Measurements from ENCODE around the gene AGBL4.
A peak's percentile ranks its signal among the peaks of the same experiment; 100 is the strongest.
"Not testable (repeated sequence)": the region's sequence is repeated elsewhere in the genome, so short reads cannot be mapped to it uniquely, and the experiment has no call there.

Gene AGBL4

DNA sequence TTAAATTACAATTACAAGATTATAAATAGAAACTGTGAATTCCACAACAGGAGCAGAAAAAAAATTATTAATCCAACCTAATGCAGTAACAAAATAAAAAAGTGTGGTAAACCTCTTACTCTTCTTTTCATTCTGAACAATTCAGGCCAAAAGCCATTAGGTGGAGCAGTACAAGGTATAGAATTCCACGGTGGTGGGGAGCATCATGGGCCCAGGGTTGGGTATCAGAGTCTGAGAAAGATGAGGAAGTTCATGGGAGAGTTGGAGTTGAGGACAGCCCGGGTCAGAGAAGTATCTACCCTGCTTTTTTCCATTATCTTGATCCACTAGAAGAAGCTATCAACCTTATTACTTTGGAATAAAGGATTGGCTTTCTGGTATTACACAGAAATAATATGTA, 586.9 kb downstream of the AGBL4 start:
- FAIRE-seq, result no peak
- DNase-seq (ENCODE audit: low spot score), result no peak

DNA sequence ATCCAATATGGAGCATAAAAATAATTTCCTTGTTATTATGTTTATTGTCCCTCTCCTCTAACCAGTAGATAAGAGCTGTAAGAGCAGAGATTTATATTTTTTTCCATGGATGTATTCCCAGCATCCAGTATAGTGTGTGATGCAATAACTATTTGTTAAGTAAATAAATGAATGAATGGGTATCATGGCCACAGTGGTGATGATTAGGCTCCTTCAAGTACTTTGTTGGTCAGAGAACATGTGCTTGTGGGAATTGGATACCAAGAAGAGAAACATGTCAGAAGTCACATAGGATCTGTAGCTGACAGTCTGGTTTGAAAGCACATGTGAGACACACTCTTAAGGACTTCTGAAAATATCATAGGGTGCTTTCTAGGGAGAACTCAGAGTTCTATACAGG, 588.5 kb downstream of the AGBL4 start:
- DNase-seq (ENCODE audit: low spot score) (no peak), FAIRE-seq (no peak)

DNA sequence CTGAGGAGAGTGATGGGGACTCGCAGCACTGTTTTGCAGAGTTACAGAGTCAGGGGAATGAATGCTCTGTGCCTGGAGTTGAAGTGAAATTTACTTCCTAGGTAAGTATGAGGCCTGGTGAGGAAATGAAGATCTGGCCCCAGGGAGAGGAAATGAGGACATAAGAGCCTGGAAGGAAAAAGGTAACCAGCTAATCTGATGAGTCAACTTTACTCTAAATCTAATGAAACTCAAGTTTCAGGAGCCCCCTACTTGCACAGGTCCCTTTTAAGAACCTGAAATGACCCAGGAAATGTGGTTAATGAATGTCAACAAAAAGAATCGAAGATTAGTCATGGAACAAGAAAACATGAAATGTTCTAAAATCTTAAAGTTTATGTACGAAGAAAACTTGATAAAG, 599.0 kb downstream of the AGBL4 start:
- FAIRE-seq (no peak), DNase-seq (ENCODE audit: low spot score) (peak; percentile 3)

DNA sequence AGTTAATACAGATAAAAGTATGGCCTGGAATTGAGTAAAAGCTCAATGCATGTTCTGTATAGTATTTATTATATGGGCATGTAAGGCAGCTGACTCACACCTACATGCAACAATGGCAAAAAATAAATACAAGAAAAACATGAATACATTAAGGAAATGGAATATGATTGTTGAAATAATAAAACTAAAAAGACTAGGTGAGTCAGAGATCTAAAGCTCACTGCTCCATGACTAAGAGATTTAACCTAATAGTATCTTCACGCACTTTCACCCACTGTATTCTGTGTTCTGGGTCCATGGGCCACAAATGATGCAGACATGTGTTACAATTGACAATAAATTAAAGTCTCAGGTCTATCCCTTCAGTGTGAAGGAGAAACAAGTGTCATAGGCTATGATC, 607.0 kb downstream of the AGBL4 start:
- DNase-seq (ENCODE audit: low spot score), result no peak

DNA sequence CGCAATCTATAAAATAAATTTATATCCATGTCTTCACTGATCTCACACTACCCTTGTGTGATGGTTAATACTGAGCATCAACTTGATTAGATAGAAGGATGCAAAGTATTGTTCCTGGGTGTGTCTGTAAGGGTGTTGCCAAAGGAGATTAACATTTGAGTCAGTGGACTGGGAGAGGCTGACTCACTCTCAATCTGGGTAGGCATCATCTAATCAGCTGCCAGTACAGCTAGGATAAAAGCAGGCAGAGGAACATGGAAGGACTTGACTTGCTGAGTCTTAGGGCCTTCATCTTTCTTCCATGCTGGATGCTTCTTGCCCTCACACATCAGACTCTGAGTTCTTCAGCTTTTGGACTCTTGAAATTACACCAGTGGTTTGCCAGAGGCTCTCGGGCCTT, 615.4 kb downstream of the AGBL4 start:
- DNase-seq (ENCODE audit: low spot score) (no peak), FAIRE-seq (no peak)

More for the DNA sequence above, 607.0 kb downstream of the AGBL4 start:
- no peak for FAIRE-seq

DNA sequence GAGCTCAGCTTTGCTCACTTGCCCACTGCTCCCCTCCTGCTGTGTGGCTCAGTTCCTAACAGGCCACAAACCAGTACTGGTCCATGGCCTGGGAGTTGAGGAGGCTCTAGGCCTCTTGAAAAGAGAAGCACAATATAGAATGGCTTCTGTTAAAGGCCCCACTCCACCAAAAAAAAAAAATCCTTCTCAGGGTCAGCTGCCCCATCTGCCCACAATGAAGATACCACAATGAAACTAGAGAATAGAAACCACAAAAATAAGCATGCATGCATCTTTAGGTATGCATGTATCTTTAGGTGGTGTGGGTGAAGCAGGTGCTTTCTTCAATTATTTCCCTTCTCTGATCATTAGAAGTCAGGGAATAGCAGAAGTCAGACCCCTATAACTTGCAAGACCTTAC, 626.7 kb downstream of the AGBL4 start:
- DNase-seq (ENCODE audit: low spot score) (no peak), FAIRE-seq (no peak)

DNA sequence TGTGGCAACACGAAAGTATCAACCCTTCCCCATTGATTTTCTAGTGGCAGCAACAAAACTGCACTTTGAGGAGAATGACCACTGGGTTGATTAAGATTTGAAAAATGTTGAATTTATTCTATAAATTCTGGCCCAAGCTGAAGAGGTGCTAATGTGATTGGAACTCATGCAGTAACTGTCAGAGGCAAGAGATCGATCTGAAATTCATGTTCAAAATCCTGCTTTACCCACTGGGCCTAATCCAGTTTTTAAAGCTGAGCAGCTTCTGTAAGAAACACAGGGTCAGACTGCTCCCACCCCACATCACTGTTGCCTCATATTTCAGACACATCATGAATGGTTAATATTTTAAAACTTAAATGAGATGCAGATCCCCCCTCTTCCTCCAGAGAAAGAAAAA, 629.6 kb downstream of the AGBL4 start:
- FAIRE-seq (no peak), DNase-seq (ENCODE audit: low spot score) (no peak)

DNA sequence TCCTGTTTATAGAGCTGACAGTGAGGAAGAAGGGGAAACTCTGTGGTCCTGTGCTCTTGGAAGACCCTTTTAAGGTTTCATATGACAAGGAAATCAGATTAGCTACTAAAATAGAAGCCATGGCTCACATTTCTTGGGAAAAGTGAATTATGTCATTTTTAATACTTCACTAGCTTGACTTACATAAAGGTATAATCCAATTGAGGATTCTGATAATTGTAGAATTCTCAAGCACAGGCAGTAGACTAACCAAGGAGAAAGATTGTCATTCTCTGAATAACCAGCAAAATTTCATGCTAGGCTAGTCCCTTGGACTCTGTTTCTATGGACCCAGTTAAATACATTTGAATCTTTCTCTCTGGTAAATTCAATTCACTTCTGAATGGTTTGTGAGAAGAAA, 634.1 kb downstream of the AGBL4 start:
- DNase-seq (ENCODE audit: low spot score) (no peak), FAIRE-seq (no peak)

DNA sequence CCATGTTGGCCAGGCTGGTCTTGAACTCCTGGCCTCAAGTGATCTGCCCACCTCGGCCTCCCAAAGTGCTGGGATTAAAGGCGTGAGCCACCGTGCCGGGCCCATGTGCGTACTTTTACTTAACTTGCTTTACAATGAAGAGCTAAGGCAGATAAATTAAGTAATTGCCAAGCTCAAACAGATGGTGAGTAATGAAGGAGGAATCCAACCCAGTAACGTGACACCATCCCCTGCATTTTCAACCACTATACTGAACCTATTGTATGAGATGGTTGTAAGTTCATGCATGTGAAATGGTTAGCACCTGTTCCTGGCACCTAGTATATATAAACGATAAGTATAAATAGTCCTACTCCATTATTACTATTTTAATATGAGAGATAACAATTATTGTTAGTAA, 659.1 kb downstream of the AGBL4 start:
- peak; percentile 44 for DNase-seq (ENCODE audit: low spot score)
- no peak for FAIRE-seq

DNA sequence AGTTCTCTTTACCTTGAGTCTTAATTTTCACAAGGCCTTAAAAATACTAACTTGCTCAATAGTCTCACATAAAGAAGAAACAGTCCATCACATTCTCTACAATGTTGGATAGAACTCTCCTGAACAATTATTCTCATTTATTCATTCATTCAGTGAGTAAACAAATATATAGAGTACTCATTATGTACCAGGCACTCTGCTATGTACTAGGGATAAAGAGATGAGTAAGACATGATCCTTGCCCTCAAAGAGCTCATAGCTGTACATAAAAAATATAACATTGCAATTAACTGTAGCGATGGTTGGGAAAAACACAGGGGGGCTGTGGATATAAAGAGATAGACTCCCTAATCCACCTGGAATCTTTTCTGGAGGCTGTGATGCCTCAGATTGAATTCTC, 660.1 kb downstream of the AGBL4 start:
- DNase-seq (ENCODE audit: low spot score), result no peak
- no peak for FAIRE-seq

DNA sequence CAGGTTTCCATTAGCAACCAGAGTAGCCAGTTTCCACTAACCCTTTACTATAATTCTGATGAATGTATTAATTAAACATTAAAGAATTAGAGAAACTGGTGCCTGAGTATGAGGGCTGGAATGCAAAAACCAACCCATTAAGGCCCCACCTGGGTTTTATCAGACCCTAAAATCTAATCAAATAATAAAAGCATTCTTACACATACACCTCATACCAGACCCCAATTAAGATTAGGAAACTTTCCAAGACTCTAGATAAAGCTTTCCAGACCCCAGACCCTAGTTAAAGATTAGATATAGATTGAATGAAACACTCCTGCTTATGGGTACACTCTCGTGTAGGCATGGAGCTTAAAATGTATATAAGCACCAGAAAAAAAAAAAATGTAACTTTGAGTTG, 665.7 kb downstream of the AGBL4 start:
- no peak for DNase-seq (ENCODE audit: low spot score)
- FAIRE-seq, result no peak

DNA sequence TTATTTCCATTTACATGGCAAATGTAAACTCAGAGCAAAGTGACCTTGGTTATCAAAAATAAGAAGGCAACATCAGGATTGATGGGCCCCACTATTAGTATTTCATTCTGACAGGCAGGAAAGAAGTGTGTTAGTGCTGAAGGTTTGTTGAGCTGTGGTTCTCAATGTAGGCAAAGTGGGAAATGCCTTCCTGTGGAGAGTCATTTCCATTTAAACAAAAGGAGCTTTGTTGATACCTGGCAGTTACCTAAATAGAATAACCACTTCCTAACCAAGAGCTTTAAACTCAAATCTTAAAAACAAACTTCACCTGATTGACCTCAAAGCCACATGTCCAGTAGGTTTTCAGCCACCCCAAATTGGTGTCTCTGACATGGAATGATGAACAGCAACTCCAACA, 667.2 kb downstream of the AGBL4 start:
- FAIRE-seq, result no peak
- peak; percentile 10 for DNase-seq (ENCODE audit: low spot score)

DNA sequence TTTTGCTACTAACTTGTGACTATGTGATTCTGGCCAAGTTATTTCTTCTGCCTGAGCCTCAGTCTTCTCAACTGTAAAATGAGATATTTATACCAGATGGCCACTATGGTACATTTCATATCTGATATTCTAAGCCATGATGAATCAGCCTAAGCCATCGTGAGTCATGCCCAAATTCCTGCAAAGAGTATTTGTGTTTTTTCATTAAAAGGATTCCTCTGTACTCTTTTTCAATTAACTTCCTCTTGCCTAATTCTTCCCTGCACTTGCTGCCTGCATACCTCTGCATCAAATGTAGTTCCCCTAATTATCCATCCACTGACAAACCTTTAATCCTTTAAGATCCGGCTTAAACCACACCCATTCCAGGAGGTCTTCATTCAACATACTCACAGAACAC, 672.0 kb downstream of the AGBL4 start:
- no peak for FAIRE-seq
- peak; percentile 44 for DNase-seq (ENCODE audit: low spot score)

DNA sequence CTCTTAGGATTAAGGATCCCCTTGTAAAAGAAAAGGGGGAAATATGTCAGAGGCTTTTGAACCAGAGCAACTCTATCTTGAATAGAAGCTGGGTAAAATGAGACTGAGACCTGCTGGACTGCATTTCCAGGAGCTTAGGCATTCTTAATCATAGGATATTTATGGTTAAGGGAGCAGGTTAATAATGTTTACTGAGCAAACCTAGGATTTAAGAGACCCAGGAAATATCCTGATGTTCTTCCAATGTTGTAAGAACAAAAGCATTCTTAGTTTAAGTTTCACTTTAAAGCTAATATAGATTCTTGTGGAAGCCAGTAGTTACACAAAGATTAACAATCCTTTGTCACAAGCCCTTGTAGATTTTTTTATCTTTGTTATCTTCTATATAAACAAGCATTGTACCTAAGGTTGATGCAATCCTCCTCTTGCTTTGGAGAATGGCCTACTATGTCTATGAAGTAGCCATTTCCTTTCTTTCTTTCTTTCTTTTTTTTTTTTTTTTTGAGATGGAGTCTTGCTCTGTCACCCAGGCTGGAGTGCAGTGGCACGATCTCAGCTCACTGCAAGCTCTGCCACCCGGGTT, 676.9 kb downstream of the AGBL4 start:
- FAIRE-seq (no peak), DNase-seq (ENCODE audit: low spot score) (no peak)

DNA sequence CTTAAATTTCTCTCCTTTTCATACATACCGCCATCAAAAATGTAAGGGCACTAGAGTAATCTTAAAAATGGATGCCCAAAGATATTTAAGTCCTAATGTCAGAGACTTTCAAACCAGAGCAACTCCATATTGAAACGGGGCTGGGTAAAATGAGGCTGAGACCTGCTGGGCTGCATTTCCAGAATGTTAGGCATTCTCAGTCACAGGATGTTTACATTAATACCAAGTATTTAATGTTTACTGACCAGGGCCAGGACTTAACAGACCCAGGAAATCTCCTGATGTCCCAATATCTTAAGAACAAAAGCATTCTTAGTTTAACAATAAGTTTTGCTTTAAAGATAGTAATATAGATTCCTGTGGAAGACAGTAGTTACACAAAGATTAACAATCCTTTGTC, 683.2 kb downstream of the AGBL4 start:
- no peak for FAIRE-seq
- no peak for DNase-seq (ENCODE audit: low spot score)

DNA sequence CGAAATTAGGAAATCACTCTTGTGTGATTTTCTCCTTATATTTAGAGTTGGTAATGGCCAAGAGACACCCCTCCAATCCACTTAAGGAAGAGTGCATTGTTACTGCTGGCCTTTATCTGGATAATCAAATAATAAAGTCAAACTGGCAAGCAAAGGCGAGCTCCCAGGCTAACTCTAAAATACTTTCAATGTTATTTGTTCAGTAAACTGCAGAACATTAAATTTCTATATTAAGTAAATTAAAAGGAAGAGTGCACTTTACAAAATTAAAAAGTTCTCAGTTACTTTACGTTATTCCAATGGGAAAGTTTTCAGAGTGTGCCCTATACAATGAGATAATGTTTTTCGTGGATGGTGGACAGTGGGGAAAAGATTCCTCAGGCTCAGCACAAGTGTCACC, 684.7 kb downstream of the AGBL4 start:
- FAIRE-seq (no peak), DNase-seq (ENCODE audit: low spot score) (no peak)

DNA sequence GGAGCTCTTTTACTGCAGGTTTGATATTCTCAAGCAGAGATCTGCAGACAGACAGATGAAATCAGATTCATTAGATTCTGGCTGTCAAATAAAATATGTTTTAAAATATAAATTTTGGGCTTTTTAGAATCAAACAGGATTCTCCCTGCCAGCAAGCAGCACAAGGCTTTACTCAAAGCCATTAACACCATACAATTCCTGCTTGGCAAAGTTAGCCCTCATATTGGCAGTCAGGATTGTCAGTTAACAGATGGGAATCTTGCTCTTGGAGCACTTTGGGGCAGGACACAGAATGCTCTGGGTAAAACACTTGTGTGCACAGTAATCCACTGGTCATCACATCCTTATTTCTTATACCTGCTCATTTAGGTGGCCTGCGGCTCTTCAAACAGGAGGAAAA, 686.5 kb downstream of the AGBL4 start:
- DNase-seq (ENCODE audit: low spot score) (no peak), FAIRE-seq (no peak)

DNA sequence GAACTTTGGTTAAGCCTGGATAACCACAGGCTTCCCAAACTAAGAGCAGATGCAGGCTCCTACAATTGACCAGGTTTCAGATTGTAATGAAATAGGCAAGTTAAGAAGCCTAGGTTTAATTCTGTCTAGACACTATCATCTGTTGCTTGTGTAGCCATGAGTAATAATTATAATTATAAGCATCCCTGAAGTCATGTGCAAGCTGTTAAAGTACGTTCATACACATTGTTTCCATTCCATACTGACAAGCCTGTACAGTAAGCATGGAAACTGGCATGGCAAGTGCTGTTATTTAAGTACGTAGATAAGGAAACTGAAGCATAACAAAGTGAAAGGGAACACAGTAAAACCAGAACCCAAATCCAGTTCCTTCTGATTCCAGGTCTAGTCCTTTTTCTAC, 689.8 kb downstream of the AGBL4 start:
- FAIRE-seq (no peak), DNase-seq (ENCODE audit: low spot score) (no peak)

DNA sequence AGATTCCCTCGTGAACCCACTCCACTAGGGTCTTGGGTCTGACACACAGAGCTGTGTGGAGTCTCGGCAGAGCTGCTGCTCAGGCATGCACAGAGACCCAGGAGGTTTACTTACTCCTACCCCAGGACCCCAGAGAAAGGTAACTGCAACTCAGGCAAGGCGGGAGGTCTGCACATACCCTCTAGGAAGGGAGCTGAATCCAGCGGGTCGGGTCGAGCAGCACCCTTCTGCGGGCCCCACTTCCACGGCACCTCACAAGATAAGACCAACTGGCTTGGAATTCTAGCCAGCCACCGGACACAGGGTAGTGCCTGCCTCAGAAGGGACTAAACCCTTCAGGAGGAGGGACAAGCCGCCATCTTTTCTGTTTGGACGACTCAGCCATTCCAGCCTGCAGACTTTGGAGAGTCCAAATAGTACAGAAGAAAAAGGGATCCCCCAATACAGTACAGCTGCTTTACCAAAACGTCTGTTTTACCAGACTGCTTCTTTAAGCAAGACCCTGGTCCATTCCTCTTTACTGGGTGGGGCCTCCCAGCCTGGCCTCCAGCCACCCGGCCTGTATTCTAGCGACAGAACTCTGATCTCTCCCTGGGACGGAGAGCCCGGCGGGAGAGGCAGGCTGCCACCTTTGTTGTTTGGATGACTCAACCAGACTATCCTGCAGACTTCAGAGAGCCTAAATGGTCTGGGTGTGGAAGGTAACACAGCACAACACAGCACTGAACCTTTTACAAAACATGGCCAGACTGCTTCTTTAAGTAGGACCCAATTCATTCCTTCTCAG, 692.5 kb downstream of the AGBL4 start:
- DNase-seq (ENCODE audit: low spot score) (no peak), FAIRE-seq (no peak)

DNA sequence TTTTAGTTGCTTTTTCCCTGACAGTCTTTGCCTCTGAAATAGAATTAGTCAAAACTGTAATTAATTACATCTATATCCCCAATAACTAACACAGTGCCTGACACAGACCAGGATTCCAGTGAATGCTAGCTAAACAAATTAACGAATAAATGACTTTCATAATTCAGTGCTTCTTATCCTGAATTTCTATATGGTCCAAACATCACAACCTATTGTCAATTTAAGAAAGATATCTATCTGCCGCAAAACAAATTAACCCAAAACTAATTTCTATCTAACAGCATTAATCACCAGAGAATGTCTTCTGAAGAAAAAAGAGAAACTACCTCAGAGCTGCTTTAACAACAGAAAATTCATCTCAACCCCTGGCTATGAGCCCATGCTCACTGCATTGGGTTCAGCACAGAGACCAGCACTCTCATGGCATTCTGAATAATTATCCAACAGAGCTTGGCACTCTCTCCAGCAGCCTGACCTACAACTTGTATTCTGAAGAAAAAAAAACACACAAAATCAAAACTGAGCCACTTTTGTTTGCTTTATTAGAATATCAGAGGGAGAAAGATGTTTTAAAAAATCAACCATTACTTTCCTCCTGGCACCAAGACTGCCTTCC, 699.7 kb downstream of the AGBL4 start:
- DNase-seq (ENCODE audit: low spot score), result no peak
- no peak for FAIRE-seq

DNA sequence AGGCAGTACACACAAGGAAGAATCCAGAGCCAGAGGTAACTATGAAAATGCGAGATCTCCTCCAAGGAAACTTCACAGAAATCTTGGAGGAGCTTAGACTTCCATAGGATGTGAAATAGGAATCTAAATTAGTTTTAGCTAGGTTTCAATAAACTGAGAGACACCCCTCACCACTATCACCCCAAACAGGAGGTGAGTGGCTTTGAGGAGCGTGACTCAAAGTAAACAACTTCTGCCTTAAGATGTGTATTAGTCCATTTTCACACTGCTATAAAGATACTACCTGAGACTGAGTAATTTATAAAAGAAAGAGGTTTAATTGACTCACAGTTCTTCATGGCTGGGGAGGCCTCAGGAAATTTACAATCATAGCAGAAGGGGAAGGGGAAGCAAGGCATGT, 703.3 kb downstream of the AGBL4 start:
- not testable (repeated sequence) for FAIRE-seq

DNA sequence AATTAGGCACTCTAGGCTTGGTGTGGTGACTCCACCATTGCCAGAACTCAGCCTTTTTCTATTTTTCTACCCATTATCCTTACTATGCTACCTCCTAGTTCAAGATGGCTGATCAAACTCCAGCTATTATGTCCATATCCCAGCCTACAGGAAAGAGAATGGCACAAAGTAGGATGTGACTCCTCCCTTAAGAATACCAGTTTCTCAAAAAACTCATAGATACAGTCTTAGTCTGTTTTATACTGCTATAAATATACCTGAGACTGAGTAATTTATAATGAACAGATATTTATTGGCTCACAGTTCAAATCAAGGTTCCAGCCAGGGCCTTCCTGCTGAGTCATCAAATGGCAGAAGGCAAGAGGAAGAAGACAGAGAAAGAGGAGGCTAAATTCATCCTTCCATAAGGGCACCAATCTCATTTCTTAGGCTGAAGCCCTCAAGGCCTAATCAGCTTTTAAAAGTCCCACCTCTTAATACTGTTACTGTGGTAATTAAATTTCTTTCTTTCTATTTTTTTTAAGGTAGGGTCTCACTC, 704.3 kb downstream of the AGBL4 start:
- FAIRE-seq (no peak), DNase-seq (ENCODE audit: low spot score) (no peak)

More for the DNA sequence above, 703.3 kb downstream of the AGBL4 start:
- not testable (repeated sequence) for DNase-seq (ENCODE audit: low spot score)

DNA sequence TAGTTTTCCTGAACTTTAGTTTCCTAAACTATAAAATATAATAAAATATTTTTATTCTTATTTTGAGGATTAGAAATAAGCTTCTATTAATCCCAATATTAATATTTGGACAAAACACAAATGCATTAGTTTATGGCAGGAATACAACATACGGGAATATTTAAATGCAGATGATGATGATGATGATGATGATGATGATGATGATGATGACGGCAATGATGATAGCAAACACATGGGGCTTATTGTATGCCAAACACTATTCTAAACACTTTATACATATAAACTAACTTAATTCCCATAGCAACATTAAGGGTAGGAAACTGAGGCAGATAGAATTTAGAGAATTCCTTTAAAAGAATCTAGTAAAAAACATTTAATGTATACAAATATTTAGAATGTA, 705.5 kb downstream of the AGBL4 start:
- FAIRE-seq, result no peak
- no peak for DNase-seq (ENCODE audit: low spot score)

Data from urothelium cell line (cell line).